GM12864 (cell line): Measurements from ENCODE around the gene SPATS2L.

ENCODE experiments used
- DNase-seq: peaks from one replicate; pipeline ENCODE4 v3.0.0-alpha.2; 2011; ENCODE audit warnings: low read depth
- H3K4me3 ChIP-seq: 2 replicates; pipeline ENCODE4 v1.5.1; 2011; ENCODE audit warnings: mild to moderate bottlenecking, low read depth, low read length, control low read depth
- CTCF ChIP-seq: IDR thresholded peaks from 2 replicates; pipeline ENCODE4 v1.5.1; 2011; ENCODE audit warnings: low read depth, mild to moderate bottlenecking, moderate library complexity, low read length, control low read depth, inconsistent platforms; ENCODE audit errors: missing control alignments

Gene SPATS2L

GRCh38 chr2:200379481-200380090 is 73.1 kb downstream of the SPATS2L start:
- no peak for DNase-seq
- TF ChIP-seq CTCF, result no peak
- no peak overlapping the region for H3K4me3 ChIP-seq

DNA sequence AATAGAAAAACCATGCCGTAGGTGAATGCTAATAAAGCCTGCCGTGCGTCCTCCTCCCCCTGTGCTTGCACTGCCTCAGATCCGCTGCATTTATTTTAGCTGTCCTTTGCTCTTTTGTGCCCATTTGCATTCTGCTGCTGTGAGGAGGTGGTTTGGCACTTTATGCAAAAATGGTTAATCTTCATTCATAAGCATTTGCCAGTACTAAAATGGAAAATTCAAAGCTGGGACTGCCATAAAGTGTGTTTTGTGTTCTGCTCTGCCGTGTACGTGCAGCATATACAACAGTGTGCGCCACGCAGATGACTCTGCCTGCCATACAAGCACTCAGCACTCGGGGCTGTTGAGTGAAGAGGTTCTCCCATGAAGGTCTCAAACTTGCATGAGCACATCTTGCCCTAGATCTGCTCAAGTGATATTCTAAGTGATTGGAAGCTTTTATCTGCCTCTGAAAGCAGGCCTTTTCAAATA is 73.6 kb downstream of the SPATS2L start:
- no peak overlapping the region for H3K4me3 ChIP-seq
- DNase-seq, result no peak

GRCh38 chr2:200380833-200381542 is 74.5 kb downstream of the SPATS2L start:
- no peak for DNase-seq
- H3K4me3 ChIP-seq, result no peak overlapping the region
- TF ChIP-seq CTCF, result no peak

More for the DNA sequence above, 73.6 kb downstream of the SPATS2L start:
- TF ChIP-seq CTCF, result no peak

DNA sequence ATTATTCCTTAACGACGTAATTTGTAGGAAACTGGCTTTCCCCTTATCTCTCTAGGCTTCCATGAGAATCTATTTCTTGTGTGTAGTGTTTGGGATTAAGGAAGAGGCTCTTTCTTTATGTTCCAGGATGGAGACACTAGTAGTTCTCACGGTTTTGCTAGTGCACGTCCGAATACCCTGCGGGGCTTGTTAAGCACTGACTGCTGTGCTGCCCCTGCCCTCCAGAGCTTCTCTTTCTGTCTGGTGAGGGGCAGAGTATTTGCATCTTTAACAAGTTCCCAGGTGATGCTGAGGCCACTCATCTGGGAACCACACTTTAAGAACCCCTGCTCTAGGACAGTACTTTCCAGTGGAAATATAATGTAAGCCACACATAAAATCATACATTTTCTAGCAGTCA is 76.4 kb downstream of the SPATS2L start:
- H3K4me3 ChIP-seq, result no peak overlapping the region
- no peak for TF ChIP-seq CTCF
- no peak for DNase-seq

DNA sequence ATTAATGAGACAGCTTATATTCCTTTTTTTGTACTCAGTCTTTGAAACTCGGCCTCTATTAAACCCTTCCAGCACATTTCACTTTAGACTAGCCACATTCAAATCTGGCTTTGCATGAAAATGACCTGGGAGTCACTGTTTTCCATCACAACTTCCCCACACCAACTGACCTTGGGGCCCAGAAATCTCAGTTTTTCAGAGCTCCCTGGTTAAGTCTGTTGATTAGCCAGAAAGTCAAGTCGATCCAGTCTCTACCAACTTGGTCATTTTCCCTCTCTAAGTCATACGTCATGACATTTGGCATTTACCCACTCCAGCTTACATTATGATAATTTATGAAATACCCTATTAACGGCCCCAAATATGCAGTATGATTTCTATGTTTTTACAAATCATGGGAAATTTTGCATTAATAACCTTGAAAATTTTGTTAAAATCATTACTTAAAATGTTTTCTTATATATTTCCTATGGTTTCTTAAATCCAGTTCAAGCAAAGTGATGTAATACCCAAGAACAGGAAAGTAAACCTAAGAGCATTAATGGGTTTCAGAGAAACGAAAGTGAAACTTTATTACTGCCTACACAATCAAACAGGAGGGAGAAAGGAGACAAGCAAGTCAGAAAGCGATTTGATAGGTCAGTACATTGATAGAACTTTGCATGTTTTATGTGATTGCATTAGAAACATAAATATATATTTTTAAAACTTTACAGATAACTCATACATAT is 77.1 kb downstream of the SPATS2L start:
- no peak overlapping the region for H3K4me3 ChIP-seq
- TF ChIP-seq CTCF, result no peak
- DNase-seq, result peak; percentile 43

- TF ChIP-seq CTCF, result no peak
- H3K4me3 ChIP-seq, result no peak overlapping the region
- no peak for DNase-seq
Measured at GRCh38 chr2:200385063-200385635, 78.7 kb downstream of the SPATS2L start.
